ENCODE results near the gene PTGES.
"Not testable (repeated sequence)": the region's sequence is repeated elsewhere in the genome, so short reads cannot be mapped to it uniquely, and the experiment has no call there.

Gene PTGES

GRCh38 chr9:129770741-129771140 lies 17.9 kb upstream of the PTGES start:
- no peak for DNase-seq (ENCODE audit: low read depth, low spot score)

GRCh38 chr9:129769669-129770068 lies 16.8 kb upstream of the PTGES start:
- no peak for DNase-seq (ENCODE audit: low read depth, low spot score)

DNA sequence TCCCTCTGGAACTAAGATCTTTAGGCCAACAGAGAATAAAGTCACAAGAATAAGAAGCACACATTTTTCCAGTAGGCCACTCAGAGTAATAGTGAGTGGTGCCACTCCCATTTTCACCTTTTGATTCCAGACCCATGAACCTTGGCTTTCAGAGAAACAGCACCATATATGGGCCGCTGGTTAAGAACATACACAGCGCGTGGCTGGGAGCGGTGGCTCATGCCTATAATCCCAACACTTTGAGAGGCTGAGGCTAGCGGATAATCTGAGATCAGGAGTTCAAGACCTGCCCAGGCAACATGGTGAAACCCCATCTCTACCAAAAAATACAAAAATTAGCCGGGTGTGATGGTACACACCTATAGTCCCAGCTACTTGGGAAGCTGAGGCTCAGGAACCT lies 15.6 kb upstream of the PTGES start:
- DNase-seq (ENCODE audit: low read depth, low spot score): no peak

DNA sequence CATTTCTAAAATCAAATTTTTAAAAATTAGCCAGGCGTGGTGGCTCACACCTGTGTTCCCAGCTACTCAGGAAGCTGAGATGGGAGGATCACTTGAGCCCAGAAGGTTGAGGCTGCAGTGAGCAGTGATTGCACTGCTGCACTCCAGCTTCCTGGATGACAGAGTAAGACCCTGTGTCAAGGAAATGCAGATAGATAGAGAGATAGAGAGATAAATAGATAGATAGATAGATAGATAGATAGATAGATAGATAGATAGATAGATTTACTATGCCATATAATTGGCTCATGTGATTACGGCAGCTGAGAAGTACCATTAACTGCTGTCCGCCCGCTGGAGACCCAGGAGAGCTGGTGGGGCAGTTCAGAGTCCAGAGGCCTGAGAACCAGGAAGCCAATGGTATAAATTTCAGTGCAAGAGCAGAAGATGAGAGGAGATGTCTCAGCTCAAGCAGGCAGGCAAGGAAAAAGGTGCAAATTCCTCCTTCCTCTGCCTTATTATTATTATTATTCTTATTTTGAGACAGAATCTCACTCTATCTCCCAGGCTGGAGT lies 13.0 kb upstream of the PTGES start:
- DNase-seq (ENCODE audit: low read depth, low spot score): no peak

- DNase-seq (ENCODE audit: low read depth, low spot score): no peak
Measured at GRCh38 chr9:129762985-129763926, 10.4 kb upstream of the PTGES start.

DNA sequence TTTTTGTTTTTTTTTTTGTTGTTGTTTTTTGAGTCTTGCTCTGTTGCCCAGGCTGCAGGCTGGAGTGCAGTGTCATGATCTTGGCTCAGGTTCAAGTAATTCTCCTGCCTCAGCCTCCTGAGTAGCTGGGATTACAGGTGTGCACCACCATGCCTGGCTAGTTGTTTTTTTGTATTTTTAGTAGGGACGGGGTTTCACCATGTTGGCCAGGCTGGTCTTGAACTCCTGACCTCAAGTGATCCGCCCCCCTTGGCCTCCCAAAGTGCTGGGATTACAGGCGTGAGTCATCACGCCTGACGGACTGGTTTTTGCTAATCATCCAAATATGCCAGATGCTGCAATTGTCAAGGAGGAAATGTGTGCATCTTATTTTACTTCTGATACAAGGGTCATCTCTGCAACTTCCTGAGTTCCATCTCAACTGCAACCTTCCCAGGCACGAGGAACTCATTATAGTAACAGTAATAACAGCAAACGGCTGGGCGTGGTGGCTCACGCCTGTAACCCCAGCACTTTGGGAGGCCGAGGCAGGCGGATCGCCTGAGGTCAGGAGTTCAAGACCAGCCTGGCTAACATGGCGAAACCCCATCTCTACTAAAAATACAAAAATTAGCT lies 9.6 kb upstream of the PTGES start:
- DNase-seq (ENCODE audit: low read depth, low spot score): not testable (repeated sequence)

DNA sequence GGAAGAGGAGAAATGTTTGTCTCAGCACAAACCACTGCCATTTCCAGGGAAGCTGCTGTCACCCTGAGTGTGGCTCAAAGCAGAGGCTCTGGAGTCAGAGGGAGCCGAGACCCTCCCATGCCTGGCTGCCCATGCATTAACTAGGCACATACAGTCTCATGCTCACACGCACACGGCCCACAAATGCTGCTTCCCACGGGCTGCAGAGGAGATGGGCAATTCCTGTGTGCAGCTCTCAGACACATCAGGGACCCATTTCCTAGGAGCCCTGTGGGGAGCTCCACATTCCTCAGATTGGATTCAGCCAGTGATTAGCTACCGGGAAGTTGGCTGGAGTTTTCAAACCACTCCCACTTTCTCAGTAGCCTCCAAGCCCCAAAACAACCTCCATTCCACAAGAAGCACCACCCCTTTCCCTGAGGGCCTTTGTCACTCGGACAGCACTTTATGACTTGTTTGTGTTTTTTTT lies 9.1 kb upstream of the PTGES start:
- no peak for DNase-seq (ENCODE audit: low read depth, low spot score)

DNA sequence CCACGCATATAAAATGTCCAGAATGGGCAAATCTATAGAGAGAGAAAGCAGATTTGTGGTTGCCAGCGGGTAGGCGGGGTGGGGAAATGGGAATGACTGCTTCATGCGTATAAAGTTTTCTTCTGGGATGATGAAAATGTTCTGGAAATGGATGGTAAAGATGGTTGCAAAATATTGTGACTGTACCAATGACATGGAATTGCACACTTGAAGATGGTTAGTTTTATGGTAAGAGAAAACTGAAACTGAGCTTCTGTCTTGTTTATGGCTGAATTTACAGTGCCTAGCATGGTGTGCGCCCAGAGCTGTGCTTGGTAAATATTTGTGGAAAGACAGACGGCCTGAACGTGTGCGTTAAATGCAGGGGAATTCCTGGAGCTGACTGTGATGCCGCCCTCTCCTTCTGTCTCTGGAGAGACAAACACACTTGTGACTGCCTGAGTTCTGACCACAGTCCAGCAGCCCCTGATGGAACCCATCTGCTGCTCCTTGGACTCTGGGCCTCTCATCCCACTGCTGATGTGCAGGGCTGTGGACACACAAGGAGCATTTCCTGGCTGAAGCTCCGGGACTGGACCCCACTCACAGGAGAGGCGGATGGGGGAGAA lies 8.6 kb upstream of the PTGES start:
- DNase-seq (ENCODE audit: low read depth, low spot score): no peak

- not testable (repeated sequence) for DNase-seq (ENCODE audit: low read depth, low spot score)
Measured at GRCh38 chr9:129760784-129761183, 7.9 kb upstream of the PTGES start.

DNA sequence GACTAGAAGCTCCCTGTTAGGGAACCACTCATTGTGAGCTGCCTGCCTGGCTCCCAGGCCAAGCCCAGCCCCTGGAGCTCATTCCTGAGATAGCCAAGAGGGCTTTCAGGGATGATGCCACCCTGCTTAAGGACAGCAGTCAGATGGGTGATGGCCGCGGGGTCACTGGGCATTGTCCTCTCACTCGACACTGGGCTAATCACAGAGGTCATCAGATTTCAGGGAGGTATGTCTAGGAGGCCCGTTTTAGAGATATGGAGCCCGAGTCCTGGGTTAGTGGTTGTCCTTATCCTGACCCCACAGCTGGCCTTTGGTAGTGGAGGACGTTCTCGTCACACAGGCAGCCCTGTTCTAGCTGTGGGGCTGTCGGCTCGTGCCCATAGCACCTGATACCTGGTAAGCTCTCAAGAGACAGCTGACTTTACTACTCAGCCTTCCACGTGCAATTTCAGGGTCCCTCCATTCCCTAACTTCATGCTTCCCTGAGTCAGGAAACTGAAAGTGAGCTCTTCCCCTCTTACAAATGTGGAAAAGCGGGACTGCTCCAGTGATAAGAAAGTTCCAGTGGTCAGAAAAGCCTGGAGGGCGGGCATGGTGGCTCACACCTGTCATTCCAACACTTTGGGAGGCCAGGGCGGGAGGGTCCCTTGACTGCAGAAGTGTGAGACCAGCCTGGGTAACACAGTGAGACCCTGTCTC lies 7.1 kb upstream of the PTGES start:
- DNase-seq (ENCODE audit: low read depth, low spot score): no peak

GRCh38 chr9:129759319-129759718 lies 6.5 kb upstream of the PTGES start:
- DNase-seq (ENCODE audit: low read depth, low spot score): no peak

GRCh38 chr9:129757045-129757444 lies 4.2 kb upstream of the PTGES start:
- DNase-seq (ENCODE audit: low read depth, low spot score): no peak

- no peak for DNase-seq (ENCODE audit: low read depth, low spot score)
Measured at GRCh38 chr9:129756191-129756590, 3.3 kb upstream of the PTGES start.

DNA sequence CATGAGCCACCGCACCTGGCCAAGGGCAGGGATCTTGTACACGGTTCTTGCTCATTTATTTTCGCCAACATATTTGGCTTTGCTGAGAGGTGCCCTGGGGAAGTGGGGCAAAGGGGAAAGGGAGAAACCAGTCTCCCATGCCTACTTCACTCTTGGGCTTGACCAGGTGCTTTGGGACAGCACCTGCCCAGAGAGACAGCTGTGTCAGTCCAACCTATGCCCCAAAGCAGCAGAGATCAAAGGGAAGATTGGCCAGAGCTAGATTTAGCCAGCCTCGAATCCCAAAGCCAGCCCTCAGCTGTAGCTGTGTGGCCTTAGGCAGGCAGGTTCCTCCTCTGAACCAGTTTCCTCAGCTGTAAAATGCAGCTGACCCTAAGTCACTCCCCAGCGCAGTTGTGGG lies 2.3 kb upstream of the PTGES start:
- DNase-seq (ENCODE audit: low read depth, low spot score): no peak

DNA sequence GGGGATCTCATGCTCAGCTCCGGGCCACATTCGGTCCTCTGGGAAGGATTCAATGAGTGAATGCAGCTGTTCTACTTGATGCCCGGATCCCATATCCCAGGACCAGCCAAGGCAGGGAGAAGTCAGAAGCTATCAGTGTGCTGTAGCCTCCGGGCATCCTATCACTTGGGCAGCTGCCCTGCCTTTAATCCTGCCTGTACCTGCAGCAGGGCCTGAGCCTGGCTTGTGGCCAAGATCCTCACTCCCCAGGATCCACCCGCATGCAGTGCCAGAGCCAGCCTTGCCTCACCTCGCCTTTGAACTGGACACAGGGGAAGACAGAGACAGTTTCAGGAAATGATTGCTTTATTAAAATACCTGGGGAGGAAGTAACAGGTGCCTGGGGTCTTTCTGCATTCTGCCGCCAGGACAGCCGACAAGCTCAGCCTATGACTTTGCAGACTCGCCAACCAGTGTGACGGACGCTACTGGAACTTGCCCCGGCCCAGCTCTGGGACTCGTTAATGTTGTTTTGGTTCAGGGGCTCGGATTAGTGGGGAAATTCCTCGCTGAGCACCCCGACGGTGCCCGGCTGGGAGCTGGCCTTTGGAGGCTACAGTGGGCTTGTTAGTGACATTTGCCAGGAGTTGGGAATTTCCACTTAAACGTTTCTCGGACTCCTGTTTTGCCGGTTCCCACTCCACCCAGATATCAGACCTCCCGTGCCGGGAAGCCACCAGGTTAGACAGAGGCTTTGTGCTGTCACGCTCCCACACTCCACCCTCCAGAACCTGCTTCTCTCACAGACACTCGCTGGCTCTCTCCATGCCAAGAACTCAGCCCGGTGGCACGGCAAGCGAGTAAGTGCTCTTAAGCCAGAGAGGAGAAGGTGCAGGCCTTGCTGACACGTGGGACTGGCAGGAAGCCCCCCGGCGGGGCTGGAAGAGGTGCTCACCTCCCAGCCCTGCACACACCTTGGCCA lies 721 bp downstream of the PTGES start:
- no peak for DNase-seq (ENCODE audit: low read depth, low spot score)

GRCh38 chr9:129750013-129750638 lies 2.7 kb downstream of the PTGES start:
- DNase-seq (ENCODE audit: low read depth, low spot score): no peak

DNA sequence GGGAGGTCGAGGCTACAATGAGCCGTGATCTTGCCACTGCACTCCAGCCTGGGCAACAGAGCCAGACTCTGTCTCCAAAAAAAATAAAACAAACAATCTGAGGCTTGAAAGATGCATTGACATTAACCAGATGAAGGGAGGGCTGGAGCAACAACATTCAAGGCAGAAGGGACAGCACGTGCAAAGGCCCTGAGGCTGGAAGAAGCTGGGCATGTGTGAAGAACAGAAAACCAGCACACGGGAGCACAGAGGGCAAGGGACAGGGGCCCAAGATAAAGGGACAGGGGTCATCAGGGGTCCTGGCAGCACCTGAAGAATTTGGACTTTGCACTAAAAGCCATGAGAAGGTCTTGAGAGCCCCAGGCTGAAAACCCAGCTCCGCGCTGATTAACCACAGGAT lies 3.3 kb downstream of the PTGES start:
- DNase-seq (ENCODE audit: low read depth, low spot score): no peak

GRCh38 chr9:129749052-129749451 lies 3.8 kb downstream of the PTGES start:
- DNase-seq (ENCODE audit: low read depth, low spot score): not testable (repeated sequence)

DNA sequence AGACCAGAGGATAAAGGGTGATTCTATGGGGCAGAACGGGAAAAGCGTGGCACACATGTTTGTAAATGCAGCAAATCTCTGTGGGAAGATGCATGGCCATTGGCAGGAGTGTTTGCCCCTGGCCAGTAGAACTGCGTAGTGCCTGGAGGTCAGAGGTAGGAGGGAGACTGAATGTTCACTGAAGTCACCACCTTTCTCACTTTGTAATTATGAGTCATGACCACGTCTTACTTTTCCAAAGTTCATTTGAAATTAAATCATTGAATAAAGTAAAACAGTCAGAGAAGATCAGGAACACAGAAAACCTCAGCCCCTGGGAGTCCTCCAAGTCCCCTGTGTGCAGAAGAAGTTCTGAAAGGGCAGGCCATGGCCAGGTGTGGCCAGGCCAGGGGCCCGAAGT lies 4.6 kb downstream of the PTGES start:
- no peak for DNase-seq (ENCODE audit: low read depth, low spot score)
